ENCODE data around the gene ACSL3.
"Not testable (repeated sequence)": the region's sequence is repeated elsewhere in the genome, so short reads cannot be mapped to it uniquely, and the experiment has no call there.

ACSL3 gene

DNA sequence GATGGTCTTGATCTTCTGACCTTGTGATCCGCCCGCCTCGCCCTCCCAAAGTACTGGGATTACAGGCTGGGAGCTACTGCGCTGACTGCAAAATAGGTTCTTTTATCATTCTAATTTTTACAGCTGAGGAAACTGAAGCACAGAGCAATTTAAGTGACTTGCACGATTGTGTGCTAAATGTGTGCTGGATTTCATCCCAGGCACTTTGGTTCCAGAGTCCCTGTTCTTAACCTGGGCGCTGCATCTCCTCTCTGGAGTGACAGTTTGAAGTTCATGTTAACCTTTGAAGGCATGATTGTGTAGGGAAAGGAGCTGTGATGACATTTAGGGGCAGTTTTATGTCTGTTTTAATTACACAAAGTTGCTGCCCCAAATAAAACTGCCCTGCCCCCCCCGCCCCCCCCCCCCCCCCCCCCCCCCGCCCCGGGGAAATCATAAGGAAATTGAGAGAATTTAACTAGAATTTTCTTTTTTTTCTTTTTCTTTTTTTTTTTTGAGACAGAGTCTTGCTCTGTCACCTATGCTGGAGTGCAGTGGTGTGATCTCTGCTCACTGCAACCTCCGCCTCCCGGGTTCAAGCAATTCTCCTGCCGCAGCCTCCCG lies 5.6 kb downstream of the ACSL3 start:
- Histone ChIP-seq H3K36me3 (ENCODE audit: control insufficient read depth, insufficient read depth, low read length) (no peaks in the 10 kb centered on the region), H3K9me3 (ENCODE audit: control insufficient read depth, insufficient read depth, low read length) (no peaks in the 10 kb centered on the region), H3K4me1 (ENCODE audit: control insufficient read depth, insufficient read depth, low read length) (peaks cover 3% of the 10 kb centered on the region; the same call in 1 of the 2 replicates), H3K4me3 (ENCODE audit: low read length) (no peak overlapping the region), H3K27me3 (ENCODE audit: control insufficient read depth, insufficient read depth, low read length) (no peaks in the 10 kb centered on the region), H3K27ac (ENCODE audit: low read length) (no peak overlapping the region)
- no peak for DNase-seq (ENCODE audit: low read depth, low spot score)
- no CpG with 5 or more reads among the region's 13 CpGs for WGBS (ENCODE audit: insufficient coverage, insufficient read length)

DNA sequence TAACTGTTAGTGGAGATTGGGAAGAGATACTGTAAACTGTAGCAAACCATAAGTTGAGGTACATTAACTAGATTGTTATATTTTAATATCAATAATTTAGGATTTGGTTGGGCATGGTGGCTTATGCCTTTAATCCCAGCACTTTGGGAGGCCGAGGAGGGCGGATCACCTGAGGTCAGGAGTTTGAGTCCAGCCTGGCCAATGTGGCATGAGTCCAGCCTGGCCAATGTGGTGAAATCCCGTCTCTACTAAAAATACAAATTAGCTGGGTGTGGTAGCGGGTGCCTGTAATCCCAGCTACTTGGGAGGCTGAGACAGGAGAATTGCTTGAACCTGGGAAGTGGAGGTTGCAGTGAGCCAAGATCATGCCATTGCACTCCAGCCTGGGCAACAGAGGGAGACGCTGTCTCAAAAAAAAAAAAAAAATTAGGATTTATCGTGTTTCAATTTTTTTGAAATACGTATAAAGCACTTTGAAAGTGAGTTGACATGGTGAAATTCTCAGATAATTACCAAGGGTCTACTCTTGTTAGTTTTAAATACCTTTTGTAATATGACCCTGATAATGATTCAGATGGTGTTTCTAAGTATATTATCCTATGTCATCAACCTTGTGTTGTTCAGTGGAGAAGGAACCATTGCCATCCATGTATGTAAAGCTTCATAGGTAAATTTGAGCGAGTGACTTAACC lies 7.9 kb downstream of the ACSL3 start:
- H3K27ac ChIP-seq (ENCODE audit: low read length); H3K36me3 ChIP-seq (ENCODE audit: control insufficient read depth, insufficient read depth, low read length); H3K4me1 ChIP-seq (ENCODE audit: control insufficient read depth, insufficient read depth, low read length); H3K4me3 ChIP-seq (ENCODE audit: low read length); H3K9me3 ChIP-seq (ENCODE audit: control insufficient read depth, insufficient read depth, low read length); H3K27me3 ChIP-seq (ENCODE audit: control insufficient read depth, insufficient read depth, low read length); DNase-seq (ENCODE audit: low read depth, low spot score): not testable (repeated sequence)
- no CpG with 5 or more reads among the region's 8 CpGs for WGBS (ENCODE audit: insufficient coverage, insufficient read length)

DNA sequence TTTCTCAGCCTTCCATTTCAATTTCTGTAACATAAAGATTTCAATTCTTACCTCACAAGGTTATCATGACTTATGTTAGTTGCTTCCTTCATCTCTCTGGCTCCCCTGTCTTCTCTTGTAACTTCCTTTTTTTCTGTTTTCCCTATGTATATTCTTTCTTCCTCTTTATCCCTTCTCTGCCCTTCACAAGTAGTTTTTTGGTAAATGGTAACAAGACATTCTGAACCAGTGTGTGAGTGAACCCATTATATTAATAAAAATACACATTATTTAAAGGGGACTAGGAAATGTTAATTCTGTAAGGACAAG lies 8.4 kb downstream of the ACSL3 start:
- DNase-seq (ENCODE audit: low read depth, low spot score), result no peak

DNA sequence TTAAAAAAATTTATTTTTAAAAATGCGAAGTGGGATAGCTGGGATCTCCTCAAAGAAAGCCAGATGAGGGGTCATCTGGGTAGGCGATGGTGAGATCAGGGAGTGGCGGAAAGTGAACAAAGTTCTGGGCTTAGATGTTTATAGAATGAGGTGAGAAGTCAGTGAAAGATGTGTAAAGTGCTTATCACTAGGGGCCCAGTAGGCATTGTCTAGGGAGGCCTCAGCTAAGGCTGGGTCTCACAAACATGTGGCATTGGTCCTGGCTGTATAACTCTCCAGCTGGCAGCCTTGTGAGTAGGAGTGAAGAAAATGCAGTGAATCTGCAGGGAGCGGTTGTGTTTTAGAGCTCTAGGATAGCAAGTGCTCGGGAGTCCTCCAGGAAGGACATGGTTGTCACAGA lies 10.5 kb downstream of the ACSL3 start:
- Histone ChIP-seq H3K27me3 (ENCODE audit: control insufficient read depth, insufficient read depth, low read length) (no peaks in the 10 kb centered on the region), H3K36me3 (ENCODE audit: control insufficient read depth, insufficient read depth, low read length) (no peaks in the 10 kb centered on the region), H3K4me3 (ENCODE audit: low read length) (no peak overlapping the region), H3K4me1 (ENCODE audit: control insufficient read depth, insufficient read depth, low read length) (peaks cover 3% of the 10 kb centered on the region; the same call in 1 of the 2 replicates), H3K27ac (ENCODE audit: low read length) (no peak overlapping the region), H3K9me3 (ENCODE audit: control insufficient read depth, insufficient read depth, low read length) (no peaks in the 10 kb centered on the region)
- DNase-seq (ENCODE audit: low read depth, low spot score), result no peak
- 100% methylated on average over 1 of the region's 5 CpGs for WGBS (ENCODE audit: insufficient coverage, insufficient read length)

More for the DNA sequence above, 8.4 kb downstream of the ACSL3 start:
- Histone ChIP-seq H3K36me3 (ENCODE audit: control insufficient read depth, insufficient read depth, low read length) (no peaks in the 10 kb centered on the region), H3K27ac (ENCODE audit: low read length) (no peak overlapping the region), H3K9me3 (ENCODE audit: control insufficient read depth, insufficient read depth, low read length) (no peaks in the 10 kb centered on the region), H3K4me3 (ENCODE audit: low read length) (no peak overlapping the region), H3K27me3 (ENCODE audit: control insufficient read depth, insufficient read depth, low read length) (no peaks in the 10 kb centered on the region), H3K4me1 (ENCODE audit: control insufficient read depth, insufficient read depth, low read length) (peaks cover 4% of the 10 kb centered on the region; the same call in 1 of the 2 replicates)

DNA sequence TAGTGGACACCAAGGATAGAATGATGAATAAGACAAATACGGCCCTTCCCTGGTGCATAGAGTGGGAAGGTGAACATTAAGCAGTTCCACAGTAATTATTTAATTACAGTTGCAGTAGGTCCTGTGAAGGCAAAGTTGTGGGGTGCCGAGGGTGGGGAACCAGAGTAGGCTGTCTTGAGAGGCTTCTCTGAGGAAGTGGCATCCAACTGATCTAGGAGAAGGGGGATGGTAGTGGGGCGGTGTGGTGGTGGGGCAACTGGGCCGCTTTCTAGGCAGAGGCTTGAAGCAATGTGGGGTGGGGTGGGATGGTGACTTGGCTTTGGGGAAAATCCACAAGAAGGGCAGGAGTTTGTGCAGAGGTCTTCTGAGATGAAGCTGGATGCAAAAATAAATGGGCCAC lies 11.7 kb downstream of the ACSL3 start:
- no peak overlapping the region for H3K4me3 ChIP-seq (ENCODE audit: low read length)
- no peaks in the 10 kb centered on the region for H3K27me3 ChIP-seq (ENCODE audit: control insufficient read depth, insufficient read depth, low read length)
- no peaks in the 10 kb centered on the region for H3K36me3 ChIP-seq (ENCODE audit: control insufficient read depth, insufficient read depth, low read length)
- no CpG with 5 or more reads among the region's 4 CpGs for WGBS (ENCODE audit: insufficient coverage, insufficient read length)
- no peaks in the 10 kb centered on the region for H3K9me3 ChIP-seq (ENCODE audit: control insufficient read depth, insufficient read depth, low read length)
- DNase-seq (ENCODE audit: low read depth, low spot score), result no peak
- no peak overlapping the region for H3K27ac ChIP-seq (ENCODE audit: low read length)
- peaks cover 3% of the 10 kb centered on the region; the same call in 1 of the 2 replicates for H3K4me1 ChIP-seq (ENCODE audit: control insufficient read depth, insufficient read depth, low read length)

DNA sequence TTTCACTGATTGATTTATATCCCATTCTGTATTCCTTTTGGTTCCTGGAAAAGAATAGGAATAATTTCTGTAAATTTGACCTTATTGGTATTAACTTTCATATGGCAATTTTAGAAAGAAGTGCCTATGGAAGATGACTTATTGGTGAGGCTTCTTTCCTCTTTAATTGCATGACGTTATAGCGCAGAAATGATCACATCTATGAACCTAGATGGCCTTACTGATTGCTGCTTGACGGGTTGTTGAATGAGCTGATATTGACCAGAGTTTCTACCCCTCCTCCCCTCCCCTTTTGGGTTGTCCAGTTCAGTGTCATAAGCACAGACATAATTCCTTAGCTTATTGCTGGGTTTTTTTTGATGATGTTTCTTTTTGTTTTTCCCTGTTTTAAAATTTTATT lies 14.6 kb downstream of the ACSL3 start:
- Histone ChIP-seq H3K9me3 (ENCODE audit: control insufficient read depth, insufficient read depth, low read length) (no peaks in the 10 kb centered on the region), H3K27ac (ENCODE audit: low read length) (no peak overlapping the region), H3K4me3 (ENCODE audit: low read length) (no peak overlapping the region), H3K4me1 (ENCODE audit: control insufficient read depth, insufficient read depth, low read length) (0 out of 2 replicates have a peak, but pooled peaks cover 1% of the 10 kb centered on the region), H3K27me3 (ENCODE audit: control insufficient read depth, insufficient read depth, low read length) (no peaks in the 10 kb centered on the region), H3K36me3 (ENCODE audit: control insufficient read depth, insufficient read depth, low read length) (no peaks in the 10 kb centered on the region)
- DNase-seq (ENCODE audit: low read depth, low spot score), result no peak
- no CpG with 5 or more reads among the region's 3 CpGs for WGBS (ENCODE audit: insufficient coverage, insufficient read length)

DNA sequence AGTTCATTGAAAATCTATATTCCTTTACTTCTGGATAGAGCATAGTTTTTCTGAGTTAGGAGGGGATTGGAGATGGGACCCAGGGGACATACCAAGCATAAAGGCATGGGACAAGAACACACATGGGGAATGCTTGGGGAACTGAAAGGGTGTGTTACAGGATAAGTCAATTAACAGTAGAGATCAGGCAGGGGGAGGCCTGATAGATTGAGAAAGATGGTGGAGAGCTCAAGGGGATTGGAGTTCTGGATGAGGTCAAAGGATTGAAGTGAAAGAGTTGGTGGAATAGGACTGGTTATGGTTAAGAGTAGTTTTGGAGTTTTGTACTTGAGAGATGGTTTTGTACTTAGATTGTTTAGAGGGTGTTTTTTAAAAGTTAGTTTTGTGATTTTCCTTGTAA lies 16.1 kb downstream of the ACSL3 start:
- no peaks in the 10 kb centered on the region for H3K9me3 ChIP-seq (ENCODE audit: control insufficient read depth, insufficient read depth, low read length)

DNA sequence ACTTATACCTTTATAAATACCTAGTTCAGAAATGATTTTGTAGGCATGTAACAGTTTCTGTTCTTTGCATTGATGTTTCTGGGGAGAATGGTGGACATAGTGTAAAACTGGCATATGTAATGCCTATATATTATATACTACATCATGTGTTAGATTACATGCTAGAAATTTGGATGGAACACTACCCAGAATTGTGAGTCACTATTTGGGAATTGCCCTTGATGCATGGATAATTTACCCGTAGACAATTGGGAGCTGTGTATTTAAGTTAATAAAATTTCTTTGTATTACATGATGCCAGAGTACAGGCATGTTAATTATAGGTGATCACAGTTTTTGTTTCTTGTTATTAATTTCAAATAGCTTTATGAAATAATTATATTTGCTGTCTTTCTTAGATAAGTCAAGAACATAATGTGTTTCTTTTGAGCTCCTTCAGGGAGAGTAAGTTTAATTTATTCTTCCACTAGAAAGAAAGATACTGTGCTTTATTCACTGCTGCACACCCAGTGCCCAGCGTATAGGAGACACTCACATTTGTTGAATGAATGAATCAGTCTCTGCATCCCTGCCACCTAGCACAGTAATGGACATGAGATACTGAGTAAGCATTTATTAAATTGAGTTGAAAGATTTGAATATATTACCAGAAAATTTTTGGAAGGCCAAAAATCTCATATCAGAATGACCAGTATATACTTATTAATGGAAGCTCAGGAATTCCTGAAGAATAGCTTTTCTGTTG lies 16.9 kb downstream of the ACSL3 start:
- no peak overlapping the region for H3K4me3 ChIP-seq (ENCODE audit: low read length)
- no peaks in the 10 kb centered on the region for H3K4me1 ChIP-seq (ENCODE audit: control insufficient read depth, insufficient read depth, low read length)
- DNase-seq (ENCODE audit: low read depth, low spot score), result no peak
- no peaks in the 10 kb centered on the region for H3K9me3 ChIP-seq (ENCODE audit: control insufficient read depth, insufficient read depth, low read length)
- H3K27ac ChIP-seq (ENCODE audit: low read length), result no peak overlapping the region
- no peaks in the 10 kb centered on the region for H3K27me3 ChIP-seq (ENCODE audit: control insufficient read depth, insufficient read depth, low read length)
- WGBS (ENCODE audit: insufficient coverage, insufficient read length), result no CpG with 5 or more reads among the region's 2 CpGs
- H3K36me3 ChIP-seq (ENCODE audit: control insufficient read depth, insufficient read depth, low read length), result no peaks in the 10 kb centered on the region

More for the DNA sequence above, 16.1 kb downstream of the ACSL3 start:
- Histone ChIP-seq H3K36me3 (ENCODE audit: control insufficient read depth, insufficient read depth, low read length) (no peaks in the 10 kb centered on the region), H3K27me3 (ENCODE audit: control insufficient read depth, insufficient read depth, low read length) (no peaks in the 10 kb centered on the region), H3K4me3 (ENCODE audit: low read length) (no peak overlapping the region), H3K27ac (ENCODE audit: low read length) (no peak overlapping the region), H3K4me1 (ENCODE audit: control insufficient read depth, insufficient read depth, low read length) (0 out of 2 replicates have a peak, but pooled peaks cover 1% of the 10 kb centered on the region)
- DNase-seq (ENCODE audit: low read depth, low spot score), result no peak

DNA sequence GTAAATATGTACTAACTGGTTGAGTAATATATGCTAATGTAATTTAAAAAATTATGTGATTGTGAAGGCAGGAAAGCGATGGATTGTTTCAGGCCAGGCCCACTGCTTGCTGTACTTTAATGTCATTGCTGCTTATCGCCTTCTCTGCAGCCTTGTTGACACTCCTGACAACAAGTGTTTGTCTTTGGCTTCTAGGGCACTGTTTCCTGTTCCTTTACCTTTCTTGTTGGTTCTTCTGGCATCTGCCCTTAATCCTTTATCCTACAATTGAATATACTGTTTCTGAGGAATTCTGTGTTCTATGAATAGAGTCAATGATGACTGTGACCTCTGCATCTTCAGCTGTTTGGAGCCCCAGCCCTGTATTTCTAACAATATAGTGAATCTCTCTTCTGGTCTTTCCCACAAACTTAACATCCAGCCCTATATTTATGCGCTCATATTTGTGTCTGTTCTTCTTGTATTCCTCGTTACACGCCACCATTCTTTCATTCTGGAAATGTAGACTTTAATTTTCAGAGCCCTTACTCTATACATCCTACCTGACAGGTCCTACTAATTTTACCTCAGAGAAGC lies 17.6 kb downstream of the ACSL3 start:
- WGBS (ENCODE audit: insufficient coverage, insufficient read length), result 100% methylated on average over 3 of the region's 5 CpGs
- H3K4me3 ChIP-seq (ENCODE audit: low read length), result no peak overlapping the region
- H3K27ac ChIP-seq (ENCODE audit: low read length), result no peak overlapping the region
- no peaks in the 10 kb centered on the region for H3K27me3 ChIP-seq (ENCODE audit: control insufficient read depth, insufficient read depth, low read length)
- DNase-seq (ENCODE audit: low read depth, low spot score), result no peak
- no peaks in the 10 kb centered on the region for H3K9me3 ChIP-seq (ENCODE audit: control insufficient read depth, insufficient read depth, low read length)
- H3K4me1 ChIP-seq (ENCODE audit: control insufficient read depth, insufficient read depth, low read length), result no peaks in the 10 kb centered on the region
- no peaks in the 10 kb centered on the region for H3K36me3 ChIP-seq (ENCODE audit: control insufficient read depth, insufficient read depth, low read length)

DNA sequence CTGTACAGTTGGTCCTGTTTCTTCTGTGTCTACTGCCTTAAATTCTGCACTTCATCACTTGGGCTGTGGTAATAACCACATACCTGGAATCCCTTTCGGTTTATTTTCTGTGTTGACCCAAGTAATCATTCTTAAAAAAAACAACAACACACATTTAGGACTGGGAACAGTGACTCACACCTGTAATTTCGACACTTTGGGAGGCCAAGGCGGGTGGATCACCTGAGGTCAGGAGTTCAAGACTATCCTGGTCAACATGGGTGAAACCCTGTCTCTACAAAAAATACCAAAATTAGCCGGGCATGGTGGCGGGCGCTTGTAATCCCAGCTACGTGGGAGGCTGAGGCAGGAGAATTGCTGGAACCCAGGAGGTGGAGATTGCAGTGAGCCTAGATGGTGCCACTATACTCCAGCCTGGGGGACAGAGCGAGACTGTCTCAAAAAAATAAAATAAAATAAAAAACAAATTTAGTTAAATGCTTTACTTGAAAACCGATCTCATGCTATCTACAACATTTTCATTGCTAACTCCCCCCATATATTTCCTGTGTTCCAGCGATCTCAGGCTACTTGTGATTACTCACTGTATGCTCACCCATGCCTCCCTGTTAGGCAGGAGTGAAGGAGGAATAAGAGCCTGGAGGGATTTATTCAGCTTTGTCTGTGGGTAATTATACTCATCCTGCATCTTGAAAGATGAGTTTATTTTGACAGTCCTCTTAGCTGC lies 18.2 kb downstream of the ACSL3 start:
- no peaks in the 10 kb centered on the region for H3K4me1 ChIP-seq (ENCODE audit: control insufficient read depth, insufficient read depth, low read length)
- no peaks in the 10 kb centered on the region for H3K27me3 ChIP-seq (ENCODE audit: control insufficient read depth, insufficient read depth, low read length)
- H3K4me3 ChIP-seq (ENCODE audit: low read length), result no peak overlapping the region
- H3K9me3 ChIP-seq (ENCODE audit: control insufficient read depth, insufficient read depth, low read length), result no peaks in the 10 kb centered on the region
- H3K27ac ChIP-seq (ENCODE audit: low read length), result no peak overlapping the region
- WGBS (ENCODE audit: insufficient coverage, insufficient read length), result no CpG with 5 or more reads among the region's 10 CpGs
- no peaks in the 10 kb centered on the region for H3K36me3 ChIP-seq (ENCODE audit: control insufficient read depth, insufficient read depth, low read length)
- no peak for DNase-seq (ENCODE audit: low read depth, low spot score)
